Mesendoderm (in vitro differentiated cells): ENCODE measurements around the gene ISOC2.

Experiments used
- DNase-seq: peaks from one replicate; pipeline ENCODE4 v3.0.0; 2013
- H2AK5ac ChIP-seq: 2 replicates; pipeline ENCODE4 v1.6.1; 2013; ENCODE audit warnings: low read length, inconsistent platforms
- H2BK120ac ChIP-seq: 2 replicates; pipeline ENCODE4 v1.6.1; 2013; ENCODE audit warnings: low read depth, mild to moderate bottlenecking, low read length, moderate library complexity, mixed read lengths
- H2BK15ac ChIP-seq: replicated peaks from 2 replicates; pipeline ENCODE4 v1.6.1; 2013; ENCODE audit warnings: low read depth, mild to moderate bottlenecking, moderate library complexity
- H2BK5ac ChIP-seq: 2 replicates; pipeline ENCODE4 v1.6.1; 2013; ENCODE audit warnings: low read length, inconsistent platforms
- H3K18ac ChIP-seq: 2 replicates; pipeline ENCODE4 v1.6.1; 2013; ENCODE audit warnings: mild to moderate bottlenecking, low read length, mixed read lengths
- H3K23ac ChIP-seq: one replicate; pipeline ENCODE4 v1.6.1; 2013; ENCODE audit warnings: low read length
- H3K27ac ChIP-seq: 2 replicates; pipeline ENCODE4 v1.5.1; 2013; ENCODE audit warnings: low read depth, mild to moderate bottlenecking, inconsistent platforms, low read length, moderate library complexity
- H3K27me3 ChIP-seq: 2 replicates; pipeline ENCODE4 v1.6.1; 2013; ENCODE audit warnings: low read length, control low read depth, mild to moderate bottlenecking, inconsistent platforms; ENCODE audit not compliant: insufficient read depth, poor library complexity
- H3K36me3 ChIP-seq: 2 replicates; pipeline ENCODE4 v1.6.1; 2013; ENCODE audit warnings: low read length, inconsistent platforms; ENCODE audit not compliant: control insufficient read depth, insufficient read depth
- H3K4ac ChIP-seq: one replicate; pipeline ENCODE4 v1.6.1; 2013; ENCODE audit warnings: low read depth, mild to moderate bottlenecking, low read length, moderate library complexity
- H3K4me1 ChIP-seq: 2 replicates; pipeline ENCODE4 v1.6.1; 2013; ENCODE audit warnings: low read depth, low read length, inconsistent platforms; ENCODE audit not compliant: control insufficient read depth
- H3K4me2 ChIP-seq: 2 replicates; pipeline ENCODE4 v1.6.1; 2013; ENCODE audit warnings: low read length
- H3K4me3 ChIP-seq: 2 replicates; pipeline ENCODE4 v1.5.1; 2013; ENCODE audit warnings: mild to moderate bottlenecking, low read length
- H3K56ac ChIP-seq: one replicate; pipeline ENCODE4 v1.6.1; 2013; ENCODE audit warnings: low read length
- H3K79me1 ChIP-seq: 2 replicates; pipeline ENCODE4 v1.6.1; 2013; ENCODE audit warnings: low read length, inconsistent platforms
- H3K79me2 ChIP-seq: 2 replicates; pipeline ENCODE4 v1.6.1; 2013; ENCODE audit warnings: mild to moderate bottlenecking, low read length; ENCODE audit not compliant: control insufficient read depth, insufficient read depth
- H3K9ac ChIP-seq: 2 replicates; pipeline ENCODE4 v1.6.1; 2013; ENCODE audit warnings: low read length, inconsistent platforms
- H4K5ac ChIP-seq: one replicate; pipeline ENCODE4 v1.6.1; 2013; ENCODE audit warnings: low read length
- H4K8ac ChIP-seq: one replicate; pipeline ENCODE4 v1.6.1; 2013; ENCODE audit warnings: low read depth, mild to moderate bottlenecking, control low read depth, low read length, moderate library complexity
- WGBS: extraction: QIAGEN DNeasy Blood & Tissue Kit; methylation state at CpG from one replicate; pipeline ENCODE4 v1.1.7; 2013; ENCODE audit warnings: low lambda C conversion rate, missing lambda C conversion rate; ENCODE audit not compliant: insufficient coverage; ENCODE audit errors: extremely low coverage; 5-methylcytosine and 5-hydroxymethylcytosine counted together

The ISOC2 gene

GRCh38 chr19:55464039-55464661 lies 2.7 kb upstream of the ISOC2 start:
- no peak overlapping the region for H3K9ac ChIP-seq
- H3K56ac ChIP-seq, result no peak overlapping the region
- H4K5ac ChIP-seq, result no peak overlapping the region
- H2BK120ac ChIP-seq, result no peak overlapping the region
- no peaks in the 10 kb centered on the region for H3K27me3 ChIP-seq
- H3K18ac ChIP-seq, result no peak overlapping the region
- H3K4ac ChIP-seq, result no peak overlapping the region
- H2BK15ac ChIP-seq, result no peak overlapping the region
- H3K79me1 ChIP-seq, result no peaks in the 10 kb centered on the region
- H3K36me3 ChIP-seq, result no peaks in the 10 kb centered on the region
- no peaks in the 10 kb centered on the region for H3K4me1 ChIP-seq
- H4K8ac ChIP-seq, result no peak overlapping the region
- no peaks in the 10 kb centered on the region for H3K79me2 ChIP-seq
- H3K4me2 ChIP-seq, result no peak overlapping the region
- H2BK5ac ChIP-seq, result no peak overlapping the region
- no CpG with 5 or more reads among the region's 23 CpGs for WGBS
- H3K27ac ChIP-seq, result no peak overlapping the region
- no peak overlapping the region for H3K4me3 ChIP-seq
- no peak overlapping the region for H3K23ac ChIP-seq
- H2AK5ac ChIP-seq, result no peak overlapping the region
- no peak for DNase-seq

DNA sequence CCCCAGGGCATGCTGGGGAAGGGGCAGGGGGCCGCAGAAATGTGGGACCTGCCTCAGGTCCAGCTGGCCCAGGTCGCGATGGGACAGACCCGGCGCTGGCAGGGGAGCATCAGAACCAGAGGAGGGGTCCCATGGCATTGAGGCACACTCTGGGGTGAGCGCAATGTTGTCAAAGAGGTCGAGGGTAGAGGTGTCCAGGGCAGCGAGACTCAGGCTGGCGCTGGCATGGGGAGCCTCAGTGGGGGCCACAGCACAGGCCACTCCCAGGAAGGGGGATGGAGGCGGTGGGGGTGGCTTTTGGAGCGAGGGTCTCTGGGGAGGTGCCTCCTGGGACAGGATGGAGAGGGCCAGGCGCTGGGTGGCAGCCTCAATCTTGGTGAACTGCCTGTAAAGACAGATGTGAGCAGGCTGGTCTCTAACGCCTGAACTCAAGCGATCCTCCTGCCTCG lies 2.2 kb upstream of the ISOC2 start:
- no peaks in the 10 kb centered on the region for H3K79me2 ChIP-seq
- H3K4ac ChIP-seq, result no peak overlapping the region
- no peaks in the 10 kb centered on the region for H3K27me3 ChIP-seq
- no peak overlapping the region for H2BK120ac ChIP-seq
- H3K4me3 ChIP-seq, result no peak overlapping the region
- H2AK5ac ChIP-seq, result no peak overlapping the region
- DNase-seq, result no peak
- no peaks in the 10 kb centered on the region for H3K36me3 ChIP-seq
- H3K18ac ChIP-seq, result no peak overlapping the region
- no peak overlapping the region for H4K8ac ChIP-seq
- no peaks in the 10 kb centered on the region for H3K4me1 ChIP-seq
- no peak overlapping the region for H2BK15ac ChIP-seq
- H3K79me1 ChIP-seq, result no peaks in the 10 kb centered on the region
- no peak overlapping the region for H2BK5ac ChIP-seq
- H3K23ac ChIP-seq, result no peak overlapping the region
- no peak overlapping the region for H3K27ac ChIP-seq
- no peak overlapping the region for H3K9ac ChIP-seq
- no peak overlapping the region for H3K56ac ChIP-seq
- H4K5ac ChIP-seq, result no peak overlapping the region
- no peak overlapping the region for H3K4me2 ChIP-seq
- WGBS, result no CpG with 5 or more reads among the region's 15 CpGs

DNA sequence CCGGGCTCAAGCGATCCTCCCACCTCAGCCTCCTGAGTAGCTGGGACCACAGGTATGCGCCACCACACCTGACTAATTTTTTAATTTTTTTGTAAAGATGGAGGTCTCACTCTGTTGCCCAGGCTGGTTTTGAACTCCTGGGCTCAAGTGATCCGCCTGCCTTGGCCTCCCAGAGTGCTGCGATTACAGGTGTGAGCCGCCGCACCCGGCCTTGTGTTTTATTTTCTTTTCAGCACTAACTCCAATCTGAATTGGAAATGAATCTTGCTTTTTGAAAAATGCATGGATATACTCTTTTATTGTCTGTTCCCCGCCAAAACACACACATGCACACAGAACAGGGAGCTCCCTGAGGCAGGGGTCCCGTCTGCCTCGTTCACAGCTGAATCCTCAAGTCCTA lies 1.3 kb upstream of the ISOC2 start:
- Histone ChIP-seq H2BK5ac (no peak overlapping the region), H3K4ac (no peak overlapping the region), H3K56ac (no peak overlapping the region), H4K5ac (no peak overlapping the region), H2AK5ac (no peak overlapping the region), H2BK120ac (no peak overlapping the region), H3K4me2 (no peak overlapping the region), H3K79me1 (no peaks in the 10 kb centered on the region), H3K27me3 (no peaks in the 10 kb centered on the region), H3K4me3 (no peak overlapping the region), H3K4me1 (no peaks in the 10 kb centered on the region), H3K9ac (no peak overlapping the region), H3K36me3 (no peaks in the 10 kb centered on the region), H3K27ac (no peak overlapping the region), H4K8ac (no peak overlapping the region), H3K18ac (no peak overlapping the region), H3K79me2 (no peaks in the 10 kb centered on the region), H3K23ac (no peak overlapping the region), H2BK15ac (no peak overlapping the region)
- no peak for DNase-seq
- no CpG with 5 or more reads among the region's 11 CpGs for WGBS

DNA sequence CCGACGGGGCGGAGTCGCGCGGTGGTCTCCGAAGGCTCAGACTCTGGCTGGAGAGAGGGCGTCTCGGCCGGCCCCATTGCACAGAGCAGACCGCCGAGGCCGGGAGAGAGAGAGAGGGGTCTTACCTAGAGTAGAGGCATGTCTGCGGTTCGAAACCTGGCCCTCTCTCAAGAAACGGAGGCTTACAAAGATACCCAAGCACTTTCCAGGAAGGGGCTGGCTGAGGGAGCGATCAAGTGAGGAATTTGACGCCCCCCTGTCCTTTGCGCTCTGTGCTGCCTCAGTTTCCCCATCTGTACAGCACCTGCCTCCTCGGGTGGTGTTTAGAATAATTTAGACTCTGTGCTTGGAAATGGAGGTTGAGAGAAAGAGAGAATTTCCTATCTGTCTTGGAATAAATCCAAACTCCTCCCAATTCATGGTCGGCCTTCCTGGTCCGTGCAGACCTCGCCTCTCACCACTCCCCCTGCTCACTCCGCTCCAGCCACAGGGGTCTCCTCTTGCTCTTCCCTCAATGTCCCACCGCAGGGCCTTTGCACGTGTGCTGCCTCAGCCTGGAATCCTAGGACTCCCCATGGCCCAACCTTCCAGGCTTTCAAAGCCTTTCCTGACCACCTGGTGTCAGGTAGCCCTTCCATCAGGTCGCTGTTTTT lies 658 bp upstream of the ISOC2 start:
- Histone ChIP-seq H3K4me2 (peak overlapping the region; percentile 58), H3K4me3 (no peak overlapping the region), H4K8ac (no peak overlapping the region), H4K5ac (no peak overlapping the region), H3K79me1 (no peaks in the 10 kb centered on the region), H2BK120ac (no peak overlapping the region), H3K79me2 (no peaks in the 10 kb centered on the region), H3K18ac (no peak overlapping the region), H2BK5ac (no peak overlapping the region), H3K27ac (no peak overlapping the region), H3K27me3 (no peaks in the 10 kb centered on the region), H3K4me1 (no peaks in the 10 kb centered on the region), H3K9ac (peak overlapping the region; percentile 60), H3K4ac (no peak overlapping the region), H2AK5ac (no peak overlapping the region), H2BK15ac (no peak overlapping the region), H3K56ac (peak overlapping the region; percentile 79), H3K23ac (no peak overlapping the region), H3K36me3 (no peaks in the 10 kb centered on the region)
- WGBS, result no CpG with 5 or more reads among the region's 27 CpGs
- DNase-seq, result no peak

GRCh38 chr19:55460670-55461258 lies 678 bp downstream of the ISOC2 start:
- Histone ChIP-seq H3K27ac (no peak overlapping the region), H3K4me3 (peak overlapping the region; percentile 29), H4K8ac (no peak overlapping the region), H3K79me1 (no peaks in the 10 kb centered on the region), H3K56ac (peak overlapping the region; percentile 78), H3K18ac (no peak overlapping the region), H3K27me3 (no peaks in the 10 kb centered on the region), H3K9ac (peak overlapping the region; percentile 62), H3K4ac (no peak overlapping the region), H4K5ac (no peak overlapping the region), H3K79me2 (no peaks in the 10 kb centered on the region), H2BK15ac (no peak overlapping the region), H3K36me3 (no peaks in the 10 kb centered on the region), H2BK120ac (no peak overlapping the region), H2BK5ac (no peak overlapping the region), H3K4me1 (no peaks in the 10 kb centered on the region), H2AK5ac (no peak overlapping the region), H3K23ac (no peak overlapping the region), H3K4me2 (peak overlapping the region; percentile 44)
- no CpG with 5 or more reads among the region's 24 CpGs for WGBS
- DNase-seq, result peak; percentile 93
